HepG2 (cell line): ENCODE measurements around the gene CAP2. TPM values are rescaled to one million over a fixed set of nuclear protein-coding genes. Genes with fewer than 3 reads are reported as not detected.

Experiments
- ATAC-seq: fragments of 200-7000 bp; cut with Tn5 transposase; 3 replicates; pipeline ENCODE4 v1.9.1; 2020; ENCODE audit warnings: mild to moderate bottlenecking, moderate library complexity
- BruUV-seq: library from RNA; stranded (reverse); fragments of 400-500 nt; replicated peaks from 2 replicates; lab custom pipeline; 2021; lab: Mats Ljungman, UMichigan
- CTCF ChIA-PET: fragments of 300-600 bp; formaldehyde crosslinking; extraction: SDS; loops from one replicate; lab custom pipeline; 2021; ENCODE audit warnings: low total read pairs, inconsistent platforms, low intra/inter-chr PET ratio; lab: Yijun Ruan, JAX
- POLR2A ChIA-PET: fragments of 350-600 bp; sonication (Branson Sonifier 250); formaldehyde crosslinking; loops from one replicate; lab custom pipeline; 2020; ENCODE audit warnings: antibody characterized with exemption, inconsistent platforms; lab: Yijun Ruan, JAX
- DNase-seq: peaks from one replicate; pipeline ENCODE4 v3.0.0-alpha.2; 2015; ENCODE audit warnings: low spot score
- FAIRE-seq: peaks from 3 replicates; lab custom pipeline; 2011; peaks lifted over from hg19 to GRCh38; lab: Jason Lieb, UNC
- H2AFZ ChIP-seq: one replicate; pipeline ENCODE4 v1.6.1; 2011; ENCODE audit warnings: low read length, inconsistent platforms
- H3K27ac ChIP-seq: fragments of 300-600 bp; 3 replicates; pipeline ENCODE4 v1.8.0; 2011; ENCODE audit warnings: mixed run types, mild to moderate bottlenecking, mixed read lengths, low read length, inconsistent platforms; ENCODE audit not compliant: insufficient read depth; ENCODE audit errors: extremely low read length
- H3K27me3 ChIP-seq, 2 experiments: fragments of 200-600 bp in 1 of 2; 2 replicates in 1 of 2; 3 replicates in 1 of 2; pipeline versions ENCODE4 v1.6.0 to v1.8.0; 2011; ENCODE audit warnings: low read length in 2 of 2, mild to moderate bottlenecking in 2 of 2, moderate library complexity in 2 of 2, inconsistent platforms in 1 of 2; ENCODE audit not compliant: insufficient read depth in 2 of 2, control insufficient read depth in 1 of 2
- H3K36me3 ChIP-seq, 2 experiments: fragments of 200-600 bp in 1 of 2; replicated peaks in 1 of 2; 2 replicates in 1 of 2; 3 replicates in 1 of 2; pipeline versions ENCODE4 v1.5.1 to v1.8.0; 2011; ENCODE audit warnings: low read length in 2 of 2, inconsistent platforms in 1 of 2; ENCODE audit not compliant: insufficient read depth in 2 of 2, control insufficient read depth in 1 of 2
- H3K4me1 ChIP-seq: 2 replicates; pipeline ENCODE4 v1.5.1; 2012; ENCODE audit warnings: low read length, inconsistent platforms; ENCODE audit not compliant: insufficient read depth
- H3K4me2 ChIP-seq: 2 replicates; pipeline ENCODE4 v1.6.0; 2011; ENCODE audit warnings: low read depth, low read length, inconsistent platforms
- H3K4me3 ChIP-seq, 3 experiments: fragments of 200-600 bp in 1 of 3; sonication (generic), shearing (Covaris generic) in 1 of 3; replicated peaks in 1 of 3; 2 replicates each; pipeline ENCODE4 v1.5.1; 2011 to 2016; ENCODE audit warnings: low read length in 3 of 3, inconsistent platforms in 2 of 3, low read depth in 2 of 3, mild to moderate bottlenecking in 2 of 3, control low read depth in 1 of 3, mixed read lengths in 1 of 3; ENCODE audit not compliant: insufficient read depth in 1 of 3
- H3K79me2 ChIP-seq: one replicate; pipeline ENCODE4 v1.6.1; 2011; ENCODE audit warnings: low read length, inconsistent platforms; ENCODE audit not compliant: insufficient read depth
- H3K9ac ChIP-seq: 2 replicates; pipeline ENCODE4 v1.6.0; 2011; ENCODE audit warnings: mild to moderate bottlenecking, low read depth, low read length, inconsistent platforms; ENCODE audit not compliant: insufficient read depth
- H3K9me3 ChIP-seq: 2 replicates; pipeline ENCODE4 v1.5.1; 2012; ENCODE audit warnings: mild to moderate bottlenecking, low read length
- H4K20me1 ChIP-seq: 2 replicates; pipeline ENCODE4 v1.6.0; 2011; ENCODE audit warnings: inconsistent platforms, mild to moderate bottlenecking, low read length, moderate library complexity; ENCODE audit not compliant: insufficient read depth
- ELF1 ChIP-seq: sonication (generic); formaldehyde crosslinking; IDR thresholded peaks from 2 replicates; pipeline ENCODE4 v1.4.0; 2020; ENCODE audit warnings: missing genetic modification reagents
- HOXA9 ChIP-seq: sonication (generic); formaldehyde crosslinking; IDR thresholded peaks from 2 replicates; pipeline ENCODE4 v1.8.1; 2022; ENCODE audit warnings: missing genetic modification reagents, mild to moderate bottlenecking, moderate library complexity, borderline replicate concordance
- RBFOX2 ChIP-seq: fragments of 200-400 bp; formaldehyde crosslinking; IDR thresholded peaks from 2 replicates; pipeline ENCODE4 v1.6.1; 2017; ENCODE audit warnings: low read depth, mild to moderate bottlenecking, low read length
- RXRA ChIP-seq: sonication (generic); formaldehyde crosslinking; IDR thresholded peaks from 2 replicates; pipeline ENCODE4 v1.5.1; 2020; ENCODE audit warnings: missing genetic modification reagents
- SP1 ChIP-seq, 2 experiments: fragments of 450-650 bp in 1 of 2; sonication (generic) in 1 of 2; formaldehyde crosslinking in 1 of 2; IDR thresholded peaks; 2 replicates each; pipeline versions ENCODE4 v1.4.0 to v1.6.1; 2016 to 2020; ENCODE audit warnings: missing genetic modification reagents in 1 of 2
- YEATS2 ChIP-seq: sonication (generic); formaldehyde crosslinking; IDR thresholded peaks from 2 replicates; pipeline ENCODE4 v1.4.0; 2020; ENCODE audit warnings: missing genetic modification reagents, borderline replicate concordance
- ZNF569 ChIP-seq: sonication (generic); formaldehyde crosslinking; IDR thresholded peaks from 2 replicates; pipeline ENCODE4 v1.5.0; 2020; ENCODE audit warnings: mild to moderate bottlenecking, missing genetic modification reagents, moderate library complexity, borderline replicate concordance
- ZNF790 ChIP-seq: sonication (generic); formaldehyde crosslinking; IDR thresholded peaks from 2 replicates; pipeline ENCODE4 v1.8.0; 2022; ENCODE audit warnings: missing genetic modification reagents, mild to moderate bottlenecking, borderline replicate concordance
- WGBS: methylation state at CpG from one replicate; pipeline ENCODE4 v1.1.6; 2017; ENCODE audit warnings: low lambda C conversion rate; 5-methylcytosine and 5-hydroxymethylcytosine counted together
- in situ Hi-C: cut with HindIII; loops from 2 replicates; pipeline ENCODE4 v1.10.0; 2017; ENCODE audit warnings: low pct_unique_long_range_greater_than_20kb; ENCODE audit not compliant: extremely low pct_ligation_motif_present
- intact Hi-C: fragments of 100-400 bp; cut with micrococcal nuclease; formaldehyde crosslinking; loops from one replicate; pipeline ENCODE4 v1.10.0; 2022; ENCODE audit not compliant: unreplicated experiment
- polyA plus RNA-seq, 8 experiments: library from polyadenylated mRNA; depleted of rRNA in 3 of 8; stranded (reverse) in 7 of 8; unstranded in 1 of 8; fragments of >200 nt; fragmentation: Illumina TruSeq in 4 of 8; extraction: Trizol in 4 of 8; gene quantifications; 2 replicates each; pipeline versions ENCODE4 v1.2.1 to v1.2.3, GENCODE V29; 2011 to 2016; ENCODE audit warnings: low read depth in 4 of 8, missing spikeins in 1 of 8, mixed read lengths in 1 of 8; ENCODE audit not compliant: insufficient read depth in 1 of 8
- total RNA-seq, 5 experiments: library from RNA; depleted of rRNA; stranded (reverse); fragments of >200 nt; fragmentation: Illumina TruSeq; extraction: Trizol; gene quantifications; 2 replicates each; pipeline ENCODE4 v1.2.3, GENCODE V29; 2016; ENCODE audit warnings: low read depth in 1 of 5
- TF ChIP-seq, protein P1 (sequence below): sonication (generic); formaldehyde crosslinking; IDR thresholded peaks from 2 replicates; pipeline ENCODE4 v1.4.0; 2020; ENCODE audit warnings: missing genetic modification reagents
- TF ChIP-seq, protein P2 (sequence below): sonication (generic); formaldehyde crosslinking; IDR thresholded peaks from 2 replicates; pipeline ENCODE4 v1.5.1; 2020; ENCODE audit warnings: missing genetic modification reagents, mild to moderate bottlenecking, borderline replicate concordance
- TF ChIP-seq, protein P3 (sequence below): sonication (generic); formaldehyde crosslinking; IDR thresholded peaks from 2 replicates; pipeline ENCODE4 v1.8.1; 2023; ENCODE audit warnings: missing genetic modification reagents, mild to moderate bottlenecking, borderline replicate concordance
- TF ChIP-seq, protein P4 (sequence below), 2 experiments: sonication (generic) in 1 of 2; formaldehyde crosslinking in 1 of 2; IDR thresholded peaks; 2 replicates each; pipeline versions ENCODE4 v1.6.1 to v1.9.0; 2014 to 2022; ENCODE audit warnings: antibody characterized with exemption in 1 of 2, borderline replicate concordance in 1 of 2, inconsistent platforms in 1 of 2, low read depth in 1 of 2, missing genetic modification reagents in 1 of 2
- TF ChIP-seq, protein P5 (sequence below): sonication (generic); formaldehyde crosslinking; IDR thresholded peaks from 2 replicates; pipeline ENCODE4 v1.5.1; 2020; ENCODE audit warnings: missing genetic modification reagents, mild to moderate bottlenecking, borderline replicate concordance

Gene CAP2
- total and polyA plus RNA-seq, 2 of the 13 experiments (the other 11 are each of a cell fraction or from before 2014, with no cell fraction given) = 7.9 to 53.1 TPM

DNA sequence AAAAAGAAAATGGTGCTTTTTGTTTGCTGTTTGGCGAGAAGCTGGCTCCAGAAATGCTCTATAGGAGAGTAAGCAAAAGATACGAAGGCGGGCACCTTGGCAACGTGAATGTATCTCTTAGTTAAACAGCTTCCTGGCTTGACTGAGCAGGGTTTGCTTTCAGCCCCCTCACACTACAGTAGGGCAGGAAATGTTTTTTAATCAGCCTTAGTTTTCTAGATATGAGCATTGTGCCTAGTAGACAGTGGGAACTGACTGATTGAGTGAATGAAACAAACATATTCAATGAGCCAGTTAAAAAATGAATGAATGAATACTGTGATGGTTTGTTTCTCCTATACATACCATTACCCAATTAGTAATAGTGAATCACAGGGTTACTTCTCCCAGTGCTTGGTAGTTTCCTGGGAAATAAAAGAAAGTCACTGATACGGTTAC lies 19.9 kb downstream of the CAP2 start:
- intact Hi-C loops (no loop called here), in situ Hi-C loops (no loop called here)
- no peak overlapping the region for H3K4me2 ChIP-seq
- H3K27me3 ChIP-seq = no peaks in the 10 kb centered on the region
- CTCF ChIA-PET = no interaction called here
- FAIRE-seq (no peak), ATAC-seq (no peak), DNase-seq (no peak)
- peaks cover 16% of the 10 kb centered on the region; the same call in 1 of the 2 replicates for H3K4me1 ChIP-seq
- peaks cover 9% of the 10 kb centered on the region for H3K79me2 ChIP-seq
- H3K4me3 ChIP-seq = no peak overlapping the region
- H4K20me1 ChIP-seq = no peaks in the 10 kb centered on the region
- H3K36me3 ChIP-seq = no peaks in the 10 kb centered on the region
- H3K9ac ChIP-seq = no peak overlapping the region
- BruUV-seq = no TSS peak
- no peak overlapping the region for H2AFZ ChIP-seq
- 0 out of 2 replicates have a peak, but pooled peaks cover 4% of the 10 kb centered on the region for H3K9me3 ChIP-seq
- POLR2A ChIA-PET = no interaction called here
- H3K27ac ChIP-seq = no peak overlapping the region
- WGBS = 93% methylated on average over 5 of the region's 5 CpGs
- TF ChIP-seq SP1 (IDR thresholded peaks at IDR 0.05) (no peak), SP1 (CRISPR knock-in tag; IDR thresholded peaks at IDR 0.05) (no peak), ELF1 (CRISPR knock-in tag) (no peak), HOXA9 (CRISPR knock-in tag) (no peak), RXRA (CRISPR knock-in tag) (no peak), ZNF790 (CRISPR knock-in tag) (no peak), ZNF569 (CRISPR knock-in tag) (no peak), RBFOX2 (no peak), YEATS2 (CRISPR knock-in tag) (no peak)
- TF ChIP-seq, protein P1, sequence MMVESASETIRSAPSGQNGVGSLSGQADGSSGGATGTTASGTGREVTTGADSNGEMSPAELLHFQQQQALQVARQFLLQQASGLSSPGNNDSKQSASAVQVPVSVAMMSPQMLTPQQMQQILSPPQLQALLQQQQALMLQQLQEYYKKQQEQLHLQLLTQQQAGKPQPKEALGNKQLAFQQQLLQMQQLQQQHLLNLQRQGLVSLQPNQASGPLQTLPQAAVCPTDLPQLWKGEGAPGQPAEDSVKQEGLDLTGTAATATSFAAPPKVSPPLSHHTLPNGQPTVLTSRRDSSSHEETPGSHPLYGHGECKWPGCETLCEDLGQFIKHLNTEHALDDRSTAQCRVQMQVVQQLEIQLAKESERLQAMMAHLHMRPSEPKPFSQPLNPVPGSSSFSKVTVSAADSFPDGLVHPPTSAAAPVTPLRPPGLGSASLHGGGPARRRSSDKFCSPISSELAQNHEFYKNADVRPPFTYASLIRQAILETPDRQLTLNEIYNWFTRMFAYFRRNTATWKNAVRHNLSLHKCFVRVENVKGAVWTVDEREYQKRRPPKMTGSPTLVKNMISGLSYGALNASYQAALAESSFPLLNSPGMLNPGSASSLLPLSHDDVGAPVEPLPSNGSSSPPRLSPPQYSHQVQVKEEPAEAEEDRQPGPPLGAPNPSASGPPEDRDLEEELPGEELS (CRISPR knock-in tag) = no peak
- TF ChIP-seq, protein P2, sequence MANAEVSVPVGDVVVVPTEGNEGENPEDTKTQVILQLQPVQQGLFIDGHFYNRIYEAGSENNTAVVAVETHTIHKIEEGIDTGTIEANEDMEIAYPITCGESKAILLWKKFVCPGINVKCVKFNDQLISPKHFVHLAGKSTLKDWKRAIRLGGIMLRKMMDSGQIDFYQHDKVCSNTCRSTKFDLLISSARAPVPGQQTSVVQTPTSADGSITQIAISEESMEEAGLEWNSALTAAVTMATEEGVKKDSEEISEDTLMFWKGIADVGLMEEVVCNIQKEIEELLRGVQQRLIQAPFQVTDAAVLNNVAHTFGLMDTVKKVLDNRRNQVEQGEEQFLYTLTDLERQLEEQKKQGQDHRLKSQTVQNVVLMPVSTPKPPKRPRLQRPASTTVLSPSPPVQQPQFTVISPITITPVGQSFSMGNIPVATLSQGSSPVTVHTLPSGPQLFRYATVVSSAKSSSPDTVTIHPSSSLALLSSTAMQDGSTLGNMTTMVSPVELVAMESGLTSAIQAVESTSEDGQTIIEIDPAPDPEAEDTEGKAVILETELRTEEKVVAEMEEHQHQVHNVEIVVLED (CRISPR knock-in tag) = no peak
- TF ChIP-seq, protein P3, sequence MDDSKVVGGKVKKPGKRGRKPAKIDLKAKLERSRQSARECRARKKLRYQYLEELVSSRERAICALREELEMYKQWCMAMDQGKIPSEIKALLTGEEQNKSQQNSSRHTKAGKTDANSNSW (CRISPR knock-in tag) = no peak
- TF ChIP-seq, protein P4, sequence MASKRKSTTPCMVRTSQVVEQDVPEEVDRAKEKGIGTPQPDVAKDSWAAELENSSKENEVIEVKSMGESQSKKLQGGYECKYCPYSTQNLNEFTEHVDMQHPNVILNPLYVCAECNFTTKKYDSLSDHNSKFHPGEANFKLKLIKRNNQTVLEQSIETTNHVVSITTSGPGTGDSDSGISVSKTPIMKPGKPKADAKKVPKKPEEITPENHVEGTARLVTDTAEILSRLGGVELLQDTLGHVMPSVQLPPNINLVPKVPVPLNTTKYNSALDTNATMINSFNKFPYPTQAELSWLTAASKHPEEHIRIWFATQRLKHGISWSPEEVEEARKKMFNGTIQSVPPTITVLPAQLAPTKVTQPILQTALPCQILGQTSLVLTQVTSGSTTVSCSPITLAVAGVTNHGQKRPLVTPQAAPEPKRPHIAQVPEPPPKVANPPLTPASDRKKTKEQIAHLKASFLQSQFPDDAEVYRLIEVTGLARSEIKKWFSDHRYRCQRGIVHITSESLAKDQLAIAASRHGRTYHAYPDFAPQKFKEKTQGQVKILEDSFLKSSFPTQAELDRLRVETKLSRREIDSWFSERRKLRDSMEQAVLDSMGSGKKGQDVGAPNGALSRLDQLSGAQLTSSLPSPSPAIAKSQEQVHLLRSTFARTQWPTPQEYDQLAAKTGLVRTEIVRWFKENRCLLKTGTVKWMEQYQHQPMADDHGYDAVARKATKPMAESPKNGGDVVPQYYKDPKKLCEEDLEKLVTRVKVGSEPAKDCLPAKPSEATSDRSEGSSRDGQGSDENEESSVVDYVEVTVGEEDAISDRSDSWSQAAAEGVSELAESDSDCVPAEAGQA (IDR thresholded peaks at IDR 0.05; ENCODE audit: low read depth) = no peak
- TF ChIP-seq, protein P4 (CRISPR knock-in tag; IDR thresholded peaks at IDR 0.05; ENCODE audit: borderline replicate concordance) = no peak
- TF ChIP-seq, protein P5, sequence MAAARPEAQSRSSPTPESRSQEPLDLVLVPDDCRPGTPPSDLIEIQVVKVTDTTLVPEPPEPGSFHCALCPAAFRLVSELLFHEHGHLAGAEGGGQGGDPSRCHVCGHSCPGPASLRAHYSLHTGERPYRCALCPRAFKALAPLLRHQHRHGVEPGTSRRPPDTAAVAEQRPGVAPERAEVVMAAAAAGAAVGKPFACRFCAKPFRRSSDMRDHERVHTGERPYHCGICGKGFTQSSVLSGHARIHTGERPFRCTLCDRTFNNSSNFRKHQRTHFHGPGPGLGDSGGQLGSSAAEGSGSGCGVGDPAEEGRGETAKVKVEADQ = no peak
